ENCODE results near the gene MOCS1. TPM values are rescaled to one million over a fixed set of nuclear protein-coding genes. Genes with fewer than 3 reads are reported as not detected.
A peak's percentile ranks its signal among the peaks of the same experiment; 100 is the strongest.

The MOCS1 gene
- total RNA-seq, 4 donors from 2014 or later = 26.4 to 61.7 (median 38.4) TPM

DNA sequence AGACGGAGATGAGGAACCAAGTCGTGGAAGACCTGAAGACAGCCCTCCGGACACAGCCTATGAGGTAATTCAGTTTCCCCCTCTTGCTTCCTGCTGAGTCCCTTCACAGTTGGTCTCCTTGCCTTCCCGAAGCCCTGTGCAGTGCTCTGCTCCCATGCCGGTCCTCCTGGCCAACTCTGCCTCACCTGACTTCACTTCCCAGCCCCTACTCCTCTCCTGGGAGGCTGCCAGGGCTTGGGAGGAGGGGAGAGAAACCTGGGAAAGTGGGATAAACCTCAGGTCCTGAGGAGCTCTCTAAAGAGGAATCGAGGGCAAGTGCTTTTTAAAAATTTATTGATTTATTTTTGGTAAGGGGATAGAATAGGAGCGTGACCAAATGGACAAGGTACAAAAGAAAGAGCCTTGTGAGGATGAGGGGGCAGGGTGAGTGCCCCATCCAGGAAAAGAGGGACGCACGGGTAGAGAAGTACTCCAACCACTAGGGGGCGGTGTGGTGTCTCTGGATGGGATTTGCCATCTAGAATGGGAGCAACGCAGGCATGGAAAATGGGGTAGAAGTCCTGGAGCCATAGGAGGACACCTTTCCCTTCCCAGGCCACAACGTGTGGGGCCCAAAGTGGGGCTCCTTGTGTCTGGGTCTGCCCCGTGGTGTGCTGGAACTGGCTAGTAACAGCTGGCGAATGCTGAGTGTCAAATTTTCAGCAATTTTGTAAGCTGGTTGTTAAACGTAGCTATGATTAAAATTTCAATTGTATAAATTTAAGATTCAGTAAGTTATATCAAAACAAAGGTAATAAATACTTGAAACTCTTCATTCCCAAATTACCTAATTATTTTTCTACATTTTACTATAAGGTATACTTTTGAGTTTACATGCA is 69.0 kb downstream of the MOCS1 start:
- peak in 1 of 2 donors; percentile 73 for ATAC-seq
- Histone ChIP-seq H3K27me3 (no peaks in the 10 kb centered on the region), H3K4me3 (no peak overlapping the region), H3K27ac (peak overlapping the region in 3 of 4 donors; percentile 18 to 30 (median 29)), H3K9me3 (no peaks in the 10 kb centered on the region), H3K36me3 (peaks cover 0 to 19% of the 10 kb centered on the region in 2 donors), H3K4me1 (no peaks in the 10 kb centered on the region)
- in situ Hi-C loops (cut with MboI; ENCODE audit: low sequenced_read_pairs in 4 of 4) (no loop called here), intact Hi-C loops (cut with DNase I; ENCODE audit: low total_unique reads) (loop anchor here (5.0 kb wide), 1 partner anchor 442 kb away; no protein-coding TSS in a partner anchor)
- DNase-seq = peak; percentile 58 to 69
- TF ChIP-seq POLR2A (IDR thresholded peaks at IDR 0.05) (no peak), CTCF (IDR thresholded peaks at IDR 0.05 in 4 of 5, conservative IDR thresholded peaks at IDR 0.05 in 1 of 5) (peak; percentile 52 to 86 (median 79))

DNA sequence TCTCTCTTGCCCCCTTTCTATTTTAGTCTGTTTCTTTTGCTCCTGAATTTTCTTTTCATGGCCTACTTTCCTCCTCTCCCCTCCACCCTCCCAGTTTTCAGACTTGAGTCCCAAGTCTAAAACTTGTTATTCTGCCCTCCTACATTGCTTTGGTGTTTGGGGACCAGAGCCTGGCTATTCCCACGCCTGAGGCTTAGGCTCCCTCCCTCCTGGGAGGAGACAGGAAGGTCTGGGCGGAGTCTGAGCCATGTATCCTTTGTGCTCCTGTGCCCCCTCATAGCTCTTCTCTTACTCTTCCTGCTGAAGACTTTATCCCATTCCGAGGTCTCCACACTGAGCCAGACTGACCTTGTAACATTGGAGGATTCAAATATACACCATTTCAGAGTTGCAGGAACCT is 72.6 kb downstream of the MOCS1 start:
- TF ChIP-seq POLR2A (IDR thresholded peaks at IDR 0.05) (no peak), CTCF (IDR thresholded peaks at IDR 0.05 in 4 of 5, conservative IDR thresholded peaks at IDR 0.05 in 1 of 5) (no peak)
- Histone ChIP-seq H3K27me3 (no peaks in the 10 kb centered on the region), H3K4me1 (no peaks in the 10 kb centered on the region), H3K27ac (peak overlapping the region in 2 of 4 donors; percentile 13 to 29), H3K36me3 (no peaks in the 10 kb centered on the region), H3K9me3 (no peaks in the 10 kb centered on the region), H3K4me3 (no peak overlapping the region)
- in situ Hi-C loops (cut with MboI; ENCODE audit: low sequenced_read_pairs in 4 of 4) (no loop called here), intact Hi-C loops (cut with DNase I; ENCODE audit: low total_unique reads) (no loop called here)
- no peak for DNase-seq
- no peak for ATAC-seq

- H3K27me3 ChIP-seq = no peaks in the 10 kb centered on the region
- H3K36me3 ChIP-seq = peaks cover 0 to 5% of the 10 kb centered on the region in 2 donors
- TF ChIP-seq POLR2A (IDR thresholded peaks at IDR 0.05) = no peak
- TF ChIP-seq CTCF (IDR thresholded peaks at IDR 0.05 in 4 of 5, conservative IDR thresholded peaks at IDR 0.05 in 1 of 5) = no peak
- ATAC-seq = no peak
- H3K9me3 ChIP-seq = no peaks in the 10 kb centered on the region
- no peak overlapping the region for H3K4me3 ChIP-seq
- H3K4me1 ChIP-seq = peaks cover 0 to 11% of the 10 kb centered on the region in 2 donors
- intact Hi-C loops (cut with DNase I; ENCODE audit: low total_unique reads) (no loop called here), in situ Hi-C loops (cut with MboI; ENCODE audit: low sequenced_read_pairs in 4 of 4) (no loop called here)
- H3K27ac ChIP-seq = no peak overlapping the region
- DNase-seq = no peak
These were observed 75.2 kb downstream of the MOCS1 start for GRCh38 chr6:39859025-39859424.

- no peaks in the 10 kb centered on the region for H3K9me3 ChIP-seq
- in situ Hi-C loops (cut with MboI; ENCODE audit: low sequenced_read_pairs in 4 of 4) = no loop called here
- intact Hi-C loops (cut with DNase I; ENCODE audit: low total_unique reads) = no loop called here
These were observed 78.8 kb downstream of the MOCS1 start for GRCh38 chr6:39855356-39855995.

More at GRCh38 chr6:39855356-39855995, 78.8 kb downstream of the MOCS1 start:
- no peak for DNase-seq
- TF ChIP-seq CTCF (IDR thresholded peaks at IDR 0.05 in 4 of 5, conservative IDR thresholded peaks at IDR 0.05 in 1 of 5) (no peak), POLR2A (IDR thresholded peaks at IDR 0.05) (no peak)
- H3K4me1 ChIP-seq = peaks cover 0 to 25% of the 10 kb centered on the region in 2 donors
- no peaks in the 10 kb centered on the region for H3K27me3 ChIP-seq
- H3K4me3 ChIP-seq = no peak overlapping the region
- peaks cover 0 to 5% of the 10 kb centered on the region in 2 donors for H3K36me3 ChIP-seq
- peak overlapping the region; percentile 7 to 59 (median 46) for H3K27ac ChIP-seq
- peak in 1 of 2 donors; percentile 42 for ATAC-seq

Other genes starting within 250 kb of the MOCS1 start
- gene KIF6, start 209.1 kb downstream of the MOCS1 start, total RNA-seq = not detected
- 10 to 100 TPM; 25.9 to 84.0 (median 48.5) TPM for gene DAAM2, start 142.1 kb downstream of the MOCS1 start, total RNA-seq